NCI-H1105 (cell line): Measurements from ENCODE around the gene WDPCP.
"Not testable (repeated sequence)": the region's sequence is repeated elsewhere in the genome, so short reads cannot be mapped to it uniquely, and the experiment has no call there.

Experiments used
- DNase-seq: peaks from one replicate; lab custom pipeline; 2025; lab: John Stamatoyannopoulos, UW

Gene WDPCP

DNA sequence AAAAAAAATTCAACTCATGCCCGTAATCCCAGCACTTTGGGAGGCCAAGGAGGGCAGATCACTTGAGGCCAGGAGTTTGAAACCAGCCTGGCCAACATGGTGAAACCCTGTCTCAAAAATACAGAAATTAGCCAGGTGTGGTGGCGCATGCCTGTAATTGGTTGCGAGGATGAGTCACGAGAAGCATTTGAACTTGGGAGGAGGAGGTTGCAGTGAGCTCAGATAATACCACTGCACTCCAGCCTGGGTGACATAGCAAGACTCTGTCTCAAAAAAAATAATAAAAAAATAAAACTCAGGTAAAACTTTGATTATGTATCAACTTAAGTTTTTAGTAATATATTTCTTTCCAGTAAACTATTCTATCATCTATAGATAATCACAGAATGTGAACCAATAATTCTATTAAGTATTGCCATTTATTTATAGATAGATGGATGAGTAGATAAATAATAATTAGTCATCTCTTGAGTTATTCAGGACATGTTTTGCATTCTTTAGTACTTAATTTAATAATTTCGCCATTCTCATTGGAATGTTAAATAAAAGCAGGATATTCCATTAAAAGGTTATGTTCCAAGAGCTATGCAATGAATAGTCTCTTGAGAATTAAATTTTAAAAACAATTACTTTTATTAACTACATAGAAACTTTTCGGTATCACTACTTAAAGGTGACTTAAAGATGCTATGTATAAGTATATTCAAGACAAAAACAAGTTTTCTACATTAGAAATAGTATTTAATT, 48.7 kb downstream of the WDPCP start:
- no peak for DNase-seq

DNA sequence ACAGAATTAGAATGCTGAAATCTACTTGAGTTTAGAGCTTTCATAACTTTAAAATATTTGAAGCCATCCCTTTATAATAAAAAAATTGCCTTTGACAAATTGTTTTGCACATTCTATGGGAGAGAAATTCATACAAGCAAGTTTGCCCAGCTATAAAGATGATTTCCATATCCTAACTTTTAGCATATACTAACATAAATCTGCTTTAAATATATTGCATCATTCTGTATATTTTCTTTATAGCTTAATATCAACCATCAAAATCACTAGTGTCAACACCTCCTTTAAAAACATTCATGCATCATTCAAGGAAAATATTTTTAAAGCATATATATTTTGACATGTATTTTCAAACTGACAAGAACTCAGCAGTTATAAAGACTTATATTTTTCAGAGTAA, 49.9 kb downstream of the WDPCP start:
- DNase-seq: no peak

DNA sequence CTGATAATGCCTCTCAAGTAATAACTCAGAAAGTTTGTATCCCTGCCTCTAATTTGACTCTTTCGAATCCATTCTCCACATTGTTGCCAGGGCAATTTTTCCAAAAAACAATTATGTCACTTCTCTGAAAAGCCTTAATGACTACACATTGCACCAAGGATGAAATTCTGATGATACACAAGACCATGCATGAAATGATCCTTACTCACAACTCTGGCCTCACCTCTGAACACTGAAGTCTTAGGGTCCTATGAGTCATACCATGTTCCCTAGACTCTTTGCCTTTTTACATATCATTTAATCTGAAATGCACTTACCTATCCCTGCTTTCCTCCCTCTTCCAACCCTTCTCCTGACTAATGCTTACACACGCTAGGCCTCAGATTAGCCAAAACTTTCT, 51.0 kb downstream of the WDPCP start:
- no peak for DNase-seq

DNA sequence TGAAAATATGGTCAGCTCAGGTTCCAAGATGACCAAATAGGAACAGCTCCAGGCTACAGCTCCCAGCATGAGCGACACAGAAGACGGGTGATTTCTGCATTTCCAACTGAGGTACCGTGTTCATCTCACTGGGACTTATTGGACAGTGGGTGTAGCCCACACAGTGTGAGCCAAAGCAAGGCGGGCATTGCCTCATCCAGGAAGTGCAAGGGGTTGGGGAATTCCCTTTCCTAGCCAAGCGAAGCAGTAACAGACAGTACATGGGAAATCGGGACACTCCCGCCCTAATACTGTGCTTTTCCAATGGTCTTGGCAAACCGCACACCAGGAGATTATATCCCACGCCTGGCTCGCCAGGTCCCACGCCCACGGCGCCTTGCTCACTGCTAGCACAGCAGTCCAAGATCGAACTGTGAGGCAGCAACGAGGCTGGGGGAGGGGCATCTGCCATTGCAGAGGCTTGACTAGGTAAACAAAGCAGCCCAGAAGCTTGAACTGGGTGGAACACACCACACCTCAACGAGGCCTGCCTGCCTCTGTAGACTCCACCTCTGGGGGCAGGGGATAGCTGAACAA, 57.5 kb downstream of the WDPCP start:
- DNase-seq: no peak

DNA sequence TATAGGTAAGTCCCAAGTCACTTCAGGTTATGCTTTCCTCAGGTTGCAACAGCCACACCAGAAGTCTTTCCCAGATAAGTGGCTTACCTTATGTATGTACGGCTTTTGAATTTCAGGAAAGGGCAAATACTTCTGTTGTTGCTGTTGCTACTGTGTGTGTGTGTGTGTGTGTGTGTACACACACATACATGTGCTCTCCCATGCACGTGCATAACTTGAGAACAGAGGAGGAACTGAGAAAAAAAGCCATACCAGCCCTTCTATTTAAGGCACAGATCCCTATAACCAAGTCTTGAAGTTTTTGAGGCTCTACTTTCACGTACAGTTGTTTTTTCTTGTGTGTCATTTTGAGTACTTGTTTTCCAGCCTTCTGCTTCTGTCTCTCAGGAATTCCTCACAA, 62.4 kb downstream of the WDPCP start:
- DNase-seq: no peak

DNA sequence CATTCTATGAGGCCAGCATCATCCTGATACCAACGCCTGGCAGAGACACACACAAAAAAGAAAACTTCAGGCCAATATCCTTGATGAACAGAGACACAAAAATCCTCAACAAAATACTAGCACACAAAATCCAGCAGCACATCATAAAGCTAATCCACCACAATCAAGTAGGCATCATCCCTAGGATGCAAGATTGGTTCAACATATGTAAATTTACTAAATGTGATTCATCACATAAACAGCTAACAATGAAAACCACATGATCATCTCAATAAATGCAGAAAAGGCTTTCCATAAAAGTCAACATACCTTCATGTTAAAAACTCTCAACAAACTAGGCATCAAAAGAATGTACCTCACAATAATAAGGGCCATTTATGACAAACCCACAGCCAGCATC, 65.3 kb downstream of the WDPCP start:
- no peak for DNase-seq

DNA sequence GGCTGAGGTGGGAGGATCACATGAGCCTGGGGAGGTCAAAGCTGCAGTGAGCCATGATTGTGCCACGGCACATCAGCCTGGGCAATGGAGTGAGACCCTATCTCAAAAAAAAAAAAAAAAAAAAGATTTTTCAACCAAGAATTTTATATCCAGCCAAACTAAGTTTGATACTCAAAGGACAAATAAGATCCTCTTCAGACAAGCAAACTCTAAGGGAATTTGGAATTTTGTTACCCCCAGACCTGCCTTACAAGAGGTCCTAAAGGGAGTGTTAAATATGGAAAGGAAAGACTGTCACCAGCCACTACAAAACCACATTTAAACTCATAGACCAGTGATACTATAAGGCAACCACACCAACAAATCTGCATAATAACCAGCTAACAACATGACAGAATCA, 67.5 kb downstream of the WDPCP start:
- no peak for DNase-seq

DNA sequence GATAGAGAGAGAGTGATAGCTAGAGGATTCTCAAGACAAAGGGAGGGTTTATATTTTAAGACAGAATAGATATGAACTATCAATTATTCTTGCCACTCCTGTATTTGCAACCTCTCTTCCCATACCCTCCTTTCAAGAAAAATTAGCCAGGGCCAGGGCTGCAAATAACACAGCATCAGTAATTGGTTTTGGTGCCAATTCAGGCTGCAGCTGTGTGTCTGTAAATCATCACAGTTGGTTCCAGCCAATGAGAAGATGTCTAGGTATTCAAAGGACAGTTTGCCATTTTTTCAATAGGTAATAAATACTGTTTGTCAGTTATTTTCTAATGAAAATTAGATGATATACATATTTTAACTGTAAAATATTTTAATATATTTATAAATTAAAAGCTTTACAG, 73.5 kb downstream of the WDPCP start:
- DNase-seq: no peak

DNA sequence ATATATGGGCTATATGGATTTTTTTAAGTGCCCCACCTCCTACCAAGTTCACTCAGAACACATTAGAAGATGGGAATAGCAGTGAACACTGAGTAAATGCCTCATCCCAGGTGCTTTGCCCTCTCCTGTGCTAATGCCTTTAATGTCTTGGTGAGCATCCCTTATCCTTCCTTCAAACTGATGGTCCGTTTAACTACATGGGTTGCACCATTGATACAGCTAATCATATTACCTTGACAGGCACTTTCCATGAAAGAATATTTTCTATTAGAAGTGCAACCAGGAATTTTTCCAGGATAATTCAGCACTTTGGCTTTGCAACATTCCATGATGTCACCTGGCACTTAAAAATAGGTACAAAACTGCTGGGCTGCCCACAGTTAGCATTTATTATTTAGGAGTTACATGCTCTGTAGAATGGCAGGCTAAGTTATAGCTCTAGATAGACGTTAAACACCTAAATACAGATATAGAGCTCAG, 74.0 kb downstream of the WDPCP start:
- DNase-seq: no peak

DNA sequence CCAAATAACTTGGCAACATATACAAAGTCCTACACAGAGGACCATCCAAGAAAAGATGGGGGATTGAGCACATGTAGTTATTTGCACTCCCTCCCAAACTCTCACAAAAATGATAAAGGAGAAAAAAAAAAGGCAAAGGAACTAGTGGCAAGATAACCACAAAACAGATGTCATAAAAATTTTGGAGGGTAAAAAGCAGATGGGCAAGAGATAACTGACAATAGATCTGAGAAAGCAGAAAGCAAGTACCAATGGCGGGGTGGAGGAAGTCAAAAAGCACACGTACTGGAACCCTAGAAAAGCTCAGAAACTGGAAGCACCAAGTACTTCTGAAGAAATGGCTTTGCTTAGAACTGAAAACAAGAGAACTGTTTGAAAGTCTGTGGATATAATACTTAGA, 82.0 kb downstream of the WDPCP start:
- DNase-seq: no peak

DNA sequence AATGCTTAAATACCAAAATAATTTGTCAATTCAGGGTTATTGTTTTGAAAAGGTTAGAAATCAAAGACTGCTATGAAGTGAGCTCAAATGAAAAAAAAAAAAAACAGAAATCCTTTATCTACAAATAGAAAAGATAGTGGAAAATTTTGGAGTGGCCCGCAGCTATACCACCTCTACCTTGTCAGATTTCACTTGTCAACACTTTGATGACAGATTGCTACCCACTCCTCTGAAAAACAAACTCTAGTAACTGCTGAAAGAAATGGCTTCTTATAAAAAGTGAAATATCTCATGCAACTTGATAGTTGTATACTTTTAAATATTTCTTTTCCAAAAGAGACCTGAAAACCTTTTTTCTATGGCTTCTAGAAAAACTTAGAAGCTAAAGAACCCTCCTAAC, 84.5 kb downstream of the WDPCP start:
- no peak for DNase-seq

DNA sequence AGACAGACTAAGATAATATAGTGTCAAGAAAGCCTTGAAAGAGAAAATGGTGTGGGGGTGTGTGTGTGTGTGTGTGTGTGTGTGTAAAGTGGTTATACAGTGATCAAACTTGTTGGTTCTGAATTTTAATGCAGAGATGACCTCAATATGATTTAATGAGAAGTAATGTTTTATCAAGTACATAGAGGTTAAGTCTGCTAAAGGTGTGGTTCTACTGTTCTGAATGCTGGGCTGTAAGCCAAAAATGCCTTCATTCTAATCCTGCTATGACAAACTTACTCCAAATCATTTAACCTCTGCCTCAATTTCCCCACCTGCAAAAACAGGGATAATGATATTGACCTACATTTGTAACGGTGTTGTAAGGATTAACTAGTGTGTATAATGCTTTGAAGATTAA, 87.9 kb downstream of the WDPCP start:
- DNase-seq: no peak

DNA sequence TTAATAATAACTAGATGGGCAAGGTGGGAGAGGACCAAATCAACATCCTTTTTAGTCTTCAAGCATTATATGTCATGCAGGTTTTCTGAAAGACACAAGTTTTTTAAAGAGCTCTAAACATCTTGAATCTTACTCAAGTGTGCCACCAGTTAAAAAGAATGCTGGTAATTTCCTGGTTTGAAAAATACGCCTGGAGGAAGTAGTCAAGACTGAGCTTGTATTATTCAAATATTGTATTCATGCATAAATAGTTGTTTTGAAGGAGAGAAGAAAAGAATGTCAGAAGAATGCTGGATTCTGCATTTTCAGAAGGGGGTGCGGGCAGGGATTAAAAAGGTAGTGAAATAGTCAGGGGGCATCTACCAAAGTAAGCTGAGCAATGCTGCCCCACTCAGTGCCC, 90.7 kb downstream of the WDPCP start:
- no peak for DNase-seq

DNA sequence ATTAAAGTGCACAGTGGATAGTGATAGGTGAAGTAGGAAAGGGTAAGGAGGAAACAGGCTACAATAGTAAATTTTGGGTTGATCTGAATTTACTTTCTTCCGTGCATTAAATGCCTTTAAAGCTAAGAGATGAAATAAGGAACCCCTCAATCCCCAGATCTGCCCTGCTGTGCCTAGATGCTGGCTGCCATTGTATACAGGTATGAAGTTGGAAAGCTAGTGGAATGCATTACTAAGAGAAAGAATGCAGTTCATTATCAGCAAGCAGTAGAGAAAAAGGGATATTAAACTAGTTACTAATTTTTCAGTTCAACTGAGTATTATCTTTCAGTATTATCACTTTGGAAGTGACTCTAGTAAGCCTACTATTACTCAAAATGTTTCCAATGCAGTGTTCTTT, 93.3 kb downstream of the WDPCP start:
- DNase-seq: no peak

DNA sequence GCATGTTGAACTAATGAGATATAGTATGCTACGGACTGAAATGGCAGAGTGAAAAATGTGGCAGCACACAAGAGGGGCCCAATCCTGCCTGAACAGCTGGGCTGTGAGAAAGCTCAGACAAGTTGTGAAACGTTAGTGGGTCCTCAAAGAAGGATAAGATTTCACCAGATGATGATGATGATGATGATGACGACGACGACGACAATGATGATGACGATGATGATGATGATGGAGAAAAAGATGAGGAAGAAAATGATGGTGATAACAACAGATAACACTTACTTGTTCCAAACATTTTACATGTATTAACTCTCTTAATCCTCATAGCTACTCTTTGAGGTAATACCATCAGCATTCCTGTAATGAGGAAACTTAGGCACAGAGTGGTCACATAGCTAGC, 94.2 kb downstream of the WDPCP start:
- no peak for DNase-seq

DNA sequence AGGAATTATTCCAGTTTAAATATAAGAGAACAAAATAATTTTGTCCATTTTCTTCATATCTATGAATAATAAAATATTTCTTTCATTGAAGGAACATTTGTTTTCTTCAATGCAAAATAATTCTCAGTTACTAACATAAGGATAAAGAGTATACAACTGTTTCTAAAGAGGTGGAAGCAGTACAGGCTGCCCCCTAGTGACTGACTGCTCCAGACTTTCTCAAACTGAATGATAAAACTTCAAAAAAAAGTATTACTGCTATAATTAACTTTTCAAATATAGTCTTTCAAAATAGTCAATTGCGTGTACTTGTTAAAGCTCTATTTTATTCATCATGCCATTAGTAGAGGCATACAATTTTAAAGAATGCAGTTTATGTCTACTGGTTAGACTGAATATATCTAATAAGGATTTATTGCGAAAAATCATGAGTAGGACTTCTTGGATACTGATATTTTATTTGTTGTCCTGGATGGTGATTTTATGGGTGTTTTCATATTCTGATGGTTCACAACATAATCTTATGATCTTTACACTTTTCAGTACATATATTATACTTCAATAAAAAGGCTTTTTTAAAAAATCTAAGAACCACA, 100.1 kb downstream of the WDPCP start:
- DNase-seq: no peak

DNA sequence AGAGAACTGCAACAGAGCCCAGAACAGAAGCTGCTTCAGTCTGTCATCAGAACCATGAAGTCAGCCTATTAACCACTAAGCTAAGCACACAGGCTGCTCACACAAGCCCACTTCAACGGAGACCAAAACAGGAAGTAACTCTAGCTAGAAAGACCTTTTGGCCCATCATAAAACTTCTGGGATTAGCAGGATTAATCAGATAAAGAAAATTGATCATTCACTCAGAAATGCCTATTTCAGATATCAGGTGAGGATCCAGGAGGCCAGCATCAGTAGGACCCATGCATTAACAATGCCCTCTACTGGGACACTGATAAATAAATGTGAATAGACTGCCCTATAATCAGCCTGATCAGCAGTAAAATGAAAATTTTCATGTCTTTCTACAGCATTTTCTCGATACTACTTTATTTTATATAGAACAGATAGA, 101.4 kb downstream of the WDPCP start:
- DNase-seq: no peak

DNA sequence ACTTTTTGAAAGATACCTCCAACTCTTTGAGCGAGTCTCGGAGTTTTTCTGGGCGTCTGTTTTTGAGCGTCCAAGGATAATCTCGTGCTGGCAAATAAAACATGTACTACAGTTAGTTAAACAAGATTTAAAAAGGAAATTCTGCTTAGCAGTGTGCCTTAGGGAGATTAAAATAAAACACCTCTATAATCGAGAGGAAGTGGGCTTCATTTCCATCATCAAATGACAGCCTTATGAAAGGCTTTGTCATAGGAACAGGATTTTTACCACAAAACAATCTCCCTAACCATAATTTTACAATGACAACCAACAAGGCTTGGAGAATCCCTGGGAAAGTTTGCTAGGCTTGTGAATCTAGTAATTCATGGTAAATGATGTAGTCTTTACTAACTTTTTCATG, 103.4 kb downstream of the WDPCP start:
- DNase-seq: no peak

DNA sequence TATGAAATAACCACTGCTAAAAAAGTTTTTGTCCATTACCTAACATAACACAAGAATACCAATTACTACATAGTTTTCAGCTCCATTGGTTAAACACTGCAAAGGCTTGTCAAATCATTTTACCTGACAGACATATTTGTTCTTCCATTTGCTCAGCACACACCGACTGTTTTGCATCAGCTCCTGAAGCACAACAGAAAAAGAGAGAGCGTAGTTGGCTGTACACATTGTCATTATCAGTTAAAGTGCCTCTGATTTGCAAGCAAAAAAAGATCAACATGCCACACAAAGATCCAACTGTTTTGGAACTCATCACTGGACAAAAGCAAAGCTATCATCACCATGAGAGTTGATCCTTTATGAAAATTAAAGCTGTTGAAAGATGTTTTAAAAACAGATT, 103.8 kb downstream of the WDPCP start:
- no peak for DNase-seq

DNA sequence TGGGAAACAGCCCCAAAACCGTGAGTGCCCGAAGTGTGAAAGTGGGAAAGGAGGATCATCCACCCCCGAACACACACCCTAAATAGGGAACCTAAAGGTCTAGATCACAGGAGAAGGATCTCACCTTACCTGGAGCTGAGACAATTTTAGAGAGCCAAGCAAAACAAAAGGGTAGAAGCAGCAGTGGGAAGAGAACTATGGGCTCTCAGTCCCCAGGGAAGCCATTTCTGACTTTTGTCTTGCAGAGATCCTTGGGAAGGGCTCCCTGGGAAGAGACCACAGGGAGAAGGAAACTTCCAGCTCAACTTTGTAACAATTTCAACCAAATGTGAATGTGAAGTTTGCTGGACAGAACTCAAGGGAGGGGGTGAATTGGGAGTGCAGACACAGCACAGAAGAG, 110.6 kb downstream of the WDPCP start:
- no peak for DNase-seq

DNA sequence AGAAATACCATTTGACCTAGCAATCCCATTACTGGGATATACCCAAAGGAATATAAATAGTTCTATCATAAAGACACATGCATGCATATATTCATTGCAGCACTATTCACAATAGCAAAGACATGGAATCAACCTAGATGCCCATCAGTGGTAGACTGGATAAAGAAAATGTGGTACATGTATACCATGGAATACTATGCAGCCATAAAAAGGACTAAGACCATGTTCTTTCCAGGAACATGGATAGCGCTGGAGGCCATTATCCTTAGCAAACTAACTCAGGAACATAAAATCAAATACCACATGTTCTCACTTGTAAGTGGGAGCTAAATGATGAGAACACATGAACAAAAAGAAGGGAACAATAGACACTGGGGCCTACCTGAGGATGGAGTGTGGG, 119.0 kb downstream of the WDPCP start:
- not testable (repeated sequence) for DNase-seq

DNA sequence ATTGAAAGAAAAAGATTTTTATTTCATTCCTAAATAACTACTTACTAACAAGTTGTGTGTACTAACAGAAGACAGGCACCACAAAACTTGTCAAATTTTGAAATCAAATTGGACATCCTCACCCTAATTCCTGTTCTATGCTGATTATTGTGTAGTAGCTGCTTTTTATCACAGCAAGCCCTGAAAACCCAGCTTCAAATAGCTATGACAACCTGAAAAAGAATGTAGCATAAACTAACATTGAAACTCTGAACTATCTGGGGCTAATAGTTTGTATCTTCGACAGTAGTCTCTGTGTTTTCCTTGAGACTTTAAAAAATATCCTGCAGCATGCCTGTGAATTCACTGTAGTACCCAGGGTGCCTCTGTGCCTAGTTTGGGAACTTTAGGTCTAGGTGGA, 122.6 kb downstream of the WDPCP start:
- no peak for DNase-seq

DNA sequence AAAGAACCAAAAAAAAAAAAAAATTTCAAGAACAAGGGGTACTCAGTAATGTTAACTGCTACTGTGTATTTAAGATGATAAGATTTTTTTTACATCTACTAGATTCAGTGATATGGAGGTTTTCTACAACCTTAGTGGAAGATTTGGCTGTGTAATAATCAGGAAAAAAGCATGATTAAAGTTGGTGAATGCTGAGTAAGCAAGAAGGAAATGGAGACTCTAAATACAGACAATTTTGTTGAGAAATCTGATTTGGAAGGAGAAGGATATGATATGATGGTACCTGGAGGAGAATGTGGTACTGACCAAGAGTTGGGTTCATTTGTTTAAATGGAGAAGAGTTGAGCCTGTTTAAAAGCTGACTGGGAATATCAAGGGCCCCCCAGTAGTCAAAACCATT, 125.1 kb downstream of the WDPCP start:
- no peak for DNase-seq

DNA sequence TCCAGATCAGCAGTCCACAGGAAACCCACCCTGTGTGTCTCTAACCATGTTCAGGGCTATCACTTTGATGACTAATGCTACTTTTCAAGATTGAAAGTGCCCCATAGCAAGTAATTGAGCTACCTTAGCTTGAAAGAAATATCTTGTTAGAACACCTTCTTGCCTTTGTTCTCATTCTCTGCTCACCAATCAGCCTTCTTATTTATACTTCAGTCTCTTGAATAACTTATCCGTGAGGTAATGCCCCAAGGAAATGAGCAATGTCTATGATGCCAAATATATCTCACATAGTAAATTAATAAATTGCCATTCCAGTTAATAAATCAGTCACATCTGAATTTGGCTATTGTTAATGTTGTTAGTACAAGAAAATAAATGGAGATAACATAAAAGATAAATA, 141.6 kb downstream of the WDPCP start:
- DNase-seq: no peak
